ENCODE measurements around the gene PSME3.
"Not testable (repeated sequence)": the region's sequence is repeated elsewhere in the genome, so short reads cannot be mapped to it uniquely, and the experiment has no call there.

PSME3 gene

DNA sequence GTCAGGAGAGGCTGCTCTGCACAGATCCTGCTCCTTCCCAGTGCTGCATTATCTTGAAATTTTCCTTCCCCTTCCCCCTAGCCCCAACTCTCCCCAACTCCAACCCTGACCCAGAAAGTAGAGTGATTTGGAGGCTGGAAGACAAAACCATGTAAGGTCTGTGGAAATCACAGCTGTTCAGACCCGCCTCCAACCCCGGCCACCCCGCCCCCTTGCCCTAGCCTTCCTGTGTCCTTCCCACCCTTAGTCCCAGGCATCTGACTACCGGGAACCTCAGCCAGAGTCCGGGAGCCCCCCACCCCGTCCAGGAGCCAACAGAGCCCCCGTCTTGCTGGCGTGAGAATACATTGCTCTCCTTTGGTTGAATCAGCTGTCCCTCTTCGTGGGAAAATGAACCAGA, 17.8 kb downstream of the PSME3 start, which contains the start of gene AOC3:
Gene AOC3 (plus strand): TSS at position 246 of the 400 bp plus-strand sequence. CDS start 145 bp downstream, at position 391.
- DNase-seq: no peak

DNA sequence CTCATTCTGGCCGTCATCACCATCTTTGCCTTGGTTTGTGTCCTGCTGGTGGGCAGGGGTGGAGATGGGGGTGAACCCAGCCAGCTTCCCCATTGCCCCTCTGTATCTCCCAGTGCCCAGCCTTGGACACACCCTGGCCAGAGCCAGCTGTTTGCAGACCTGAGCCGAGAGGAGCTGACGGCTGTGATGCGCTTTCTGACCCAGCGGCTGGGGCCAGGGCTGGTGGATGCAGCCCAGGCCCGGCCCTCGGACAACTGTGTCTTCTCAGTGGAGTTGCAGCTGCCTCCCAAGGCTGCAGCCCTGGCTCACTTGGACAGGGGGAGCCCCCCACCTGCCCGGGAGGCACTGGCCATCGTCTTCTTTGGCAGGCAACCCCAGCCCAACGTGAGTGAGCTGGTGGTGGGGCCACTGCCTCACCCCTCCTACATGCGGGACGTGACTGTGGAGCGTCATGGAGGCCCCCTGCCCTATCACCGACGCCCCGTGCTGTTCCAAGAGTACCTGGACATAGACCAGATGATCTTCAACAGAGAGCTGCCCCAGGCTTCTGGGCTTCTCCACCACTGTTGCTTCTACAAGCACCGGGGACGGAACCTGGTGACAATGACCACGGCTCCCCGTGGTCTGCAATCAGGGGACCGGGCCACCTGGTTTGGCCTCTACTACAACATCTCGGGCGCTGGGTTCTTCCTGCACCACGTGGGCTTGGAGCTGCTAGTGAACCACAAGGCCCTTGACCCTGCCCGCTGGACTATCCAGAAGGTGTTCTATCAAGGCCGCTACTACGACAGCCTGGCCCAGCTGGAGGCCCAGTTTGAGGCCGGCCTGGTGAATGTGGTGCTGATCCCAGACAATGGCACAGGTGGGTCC, 18.4 kb downstream of the PSME3 start:
- not testable (repeated sequence) for DNase-seq

DNA sequence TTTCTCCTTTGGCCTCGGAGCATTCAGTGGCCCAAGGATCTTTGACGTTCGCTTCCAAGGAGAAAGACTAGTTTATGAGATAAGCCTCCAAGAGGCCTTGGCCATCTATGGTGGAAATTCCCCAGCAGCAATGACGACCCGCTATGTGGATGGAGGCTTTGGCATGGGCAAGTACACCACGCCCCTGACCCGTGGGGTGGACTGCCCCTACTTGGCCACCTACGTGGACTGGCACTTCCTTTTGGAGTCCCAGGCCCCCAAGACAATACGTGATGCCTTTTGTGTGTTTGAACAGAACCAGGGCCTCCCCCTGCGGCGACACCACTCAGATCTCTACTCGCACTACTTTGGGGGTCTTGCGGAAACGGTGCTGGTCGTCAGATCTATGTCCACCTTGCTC, 19.2 kb downstream of the PSME3 start:
- DNase-seq: no peak

- DNase-seq: no peak
Measured at GRCh38 chr17:42853004-42853403, 19.8 kb downstream of the PSME3 start.

- DNase-seq: no peak
Measured at GRCh38 chr17:42853597-42853967, 20.4 kb downstream of the PSME3 start.

- no peak for DNase-seq
Measured at GRCh38 chr17:42853968-42854790, 21.0 kb downstream of the PSME3 start.

DNA sequence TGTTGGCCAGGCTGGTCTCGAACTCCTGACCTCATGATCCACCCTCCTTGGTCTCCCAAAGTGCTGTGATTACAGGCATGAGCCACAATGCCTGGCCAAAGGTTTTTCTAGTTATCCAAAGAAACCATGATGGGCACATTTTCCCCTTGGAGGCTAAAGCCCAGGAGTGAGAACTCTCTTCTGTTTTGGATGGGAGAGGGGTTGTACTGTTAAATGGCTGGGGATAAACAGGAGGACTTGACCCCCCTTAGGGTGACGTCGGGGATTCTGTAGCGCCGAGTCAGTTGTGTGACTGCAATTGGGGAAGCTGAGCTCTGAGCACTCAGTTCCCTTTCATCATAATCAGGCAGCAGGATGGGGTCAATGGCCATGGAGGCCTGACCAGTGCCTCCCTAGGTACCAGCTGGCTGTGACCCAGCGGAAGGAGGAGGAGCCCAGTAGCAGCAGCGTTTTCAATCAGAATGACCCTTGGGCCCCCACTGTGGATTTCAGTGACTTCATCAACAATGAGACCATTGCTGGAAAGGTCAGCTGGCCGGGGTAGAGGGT, 21.9 kb downstream of the PSME3 start:
- no peak for DNase-seq

- DNase-seq: not testable (repeated sequence)
Measured at GRCh38 chr17:42856093-42856492, 22.9 kb downstream of the PSME3 start.

DNA sequence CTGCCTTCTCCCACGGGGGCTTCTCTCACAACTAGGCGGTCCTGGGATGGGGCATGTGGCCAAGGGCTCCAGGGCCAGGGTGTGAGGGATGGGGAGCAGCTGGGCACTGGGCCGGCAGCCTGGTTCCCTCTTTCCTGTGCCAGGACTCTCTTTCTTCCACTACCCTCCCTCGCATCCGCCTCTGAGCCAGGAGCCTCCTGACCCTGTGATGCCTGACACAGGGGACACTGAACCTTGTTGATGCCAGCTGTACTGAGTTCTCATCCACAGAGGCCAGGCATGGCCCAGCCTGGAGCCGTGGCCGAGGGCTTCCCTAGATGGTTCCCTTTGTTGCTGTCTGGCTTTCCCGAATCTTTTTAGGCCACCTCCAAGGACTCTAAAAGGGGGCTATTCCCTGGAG, 23.3 kb downstream of the PSME3 start:
- not testable (repeated sequence) for DNase-seq

DNA sequence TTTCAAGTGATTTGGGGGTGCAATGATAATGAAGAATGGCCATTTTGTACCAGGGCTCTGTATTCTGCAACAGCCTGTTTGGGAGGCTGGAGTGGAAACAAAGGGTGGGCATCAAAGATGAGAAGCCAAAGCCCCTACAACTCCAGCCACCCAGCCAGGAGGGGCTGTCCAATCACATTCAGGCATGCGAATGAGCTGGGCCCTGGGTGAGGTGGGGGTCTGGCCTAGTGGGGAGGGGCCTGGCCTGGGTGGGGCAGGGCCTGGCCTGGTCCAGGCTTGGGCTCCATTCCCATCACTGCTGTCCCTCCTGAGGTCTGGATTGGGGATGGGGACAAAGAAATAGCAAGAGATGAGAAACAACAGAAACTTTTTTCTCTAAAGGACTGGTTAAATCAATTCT, 24.2 kb downstream of the PSME3 start:
- no peak for DNase-seq

- no peak for DNase-seq
Measured at GRCh38 chr17:42865638-42866094, 32.5 kb downstream of the PSME3 start.

DNA sequence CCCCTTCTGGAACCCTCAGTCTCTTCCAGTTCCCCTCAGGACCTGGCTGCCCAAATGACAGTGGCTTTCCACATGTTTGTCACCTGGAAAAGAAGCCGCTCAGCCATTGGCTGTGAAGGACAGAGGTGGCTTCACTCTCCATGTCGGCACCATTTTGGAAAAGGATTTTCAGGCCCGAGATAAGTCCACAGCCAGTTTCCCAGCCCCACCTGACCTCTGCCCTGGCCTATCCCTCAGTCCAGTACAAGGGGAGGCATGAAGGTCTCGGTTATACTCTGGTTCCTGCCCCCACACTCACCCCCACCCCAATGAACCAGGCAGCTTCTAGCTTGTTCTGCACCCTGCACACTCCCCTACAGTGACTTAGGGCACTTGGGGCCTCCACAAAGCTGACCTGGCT, 33.0 kb downstream of the PSME3 start:
- no peak for DNase-seq

DNA sequence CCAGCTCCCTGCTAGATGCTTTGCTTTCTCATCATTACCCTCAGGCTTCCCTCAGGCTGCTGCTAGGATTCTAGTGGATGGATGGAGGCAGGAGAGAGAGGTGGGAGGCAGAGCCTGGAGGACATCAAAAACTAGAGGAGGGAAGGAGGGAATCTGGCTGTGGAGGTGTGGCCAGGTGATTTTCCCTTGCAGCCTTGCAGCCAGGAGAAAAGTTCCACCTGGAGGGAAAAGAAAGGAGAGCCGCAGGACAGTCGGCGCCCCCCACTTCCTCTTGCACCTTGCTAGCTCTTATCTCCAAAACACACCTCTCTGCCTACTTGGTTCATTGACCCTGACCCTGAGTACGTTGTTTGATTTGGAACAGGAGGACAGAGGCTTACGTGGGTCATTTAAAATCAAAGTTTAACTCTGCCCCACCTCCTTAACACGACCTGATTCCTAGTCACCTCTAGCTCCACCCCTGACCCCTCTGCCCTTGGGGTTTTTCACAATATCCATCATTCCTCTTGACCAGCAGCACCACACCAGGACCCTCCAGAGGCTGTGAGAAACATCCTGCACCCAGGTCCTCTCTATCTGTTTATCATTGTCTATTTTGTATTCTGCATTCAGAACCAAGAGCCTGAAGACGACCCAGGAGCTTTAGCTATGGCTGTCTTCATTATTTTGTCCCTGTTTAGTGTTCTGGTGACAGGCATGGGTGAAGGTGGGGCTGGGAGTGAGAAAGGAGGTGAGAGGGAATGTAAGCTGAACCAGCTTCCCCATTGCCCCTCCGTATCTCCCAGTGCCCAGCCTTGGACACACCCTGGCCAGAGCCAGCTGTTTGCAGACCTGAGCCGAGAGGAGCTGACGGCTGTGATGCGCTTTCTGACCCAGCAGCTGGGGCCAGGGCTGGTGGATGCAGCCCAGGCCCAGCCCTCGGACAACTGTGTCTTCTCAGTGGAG, 33.7 kb downstream of the PSME3 start:
- no peak for DNase-seq

GRCh38 chr17:42867694-42868261, 34.6 kb downstream of the PSME3 start:
- not testable (repeated sequence) for DNase-seq

DNA sequence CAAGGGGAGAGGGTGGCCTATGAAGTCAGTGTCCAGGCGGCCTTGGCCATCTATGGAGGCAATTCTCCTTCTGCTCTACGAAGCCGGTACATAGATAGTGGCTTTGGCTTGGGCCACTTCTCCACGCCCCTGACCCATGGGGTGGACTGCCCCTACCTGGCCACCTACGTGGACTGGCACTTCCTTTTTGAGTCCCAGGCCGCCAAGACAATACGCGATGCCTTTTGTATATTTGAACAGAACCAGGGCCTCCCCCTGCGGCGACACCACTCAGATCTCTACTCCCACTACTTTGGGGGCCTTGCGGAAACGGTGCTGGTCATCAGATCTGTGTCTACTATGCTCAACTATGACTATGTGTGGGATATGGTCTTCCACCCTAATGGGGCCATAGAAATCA, 35.1 kb downstream of the PSME3 start:
- DNase-seq: no peak

- DNase-seq: no peak
Measured at GRCh38 chr17:42871647-42872046, 38.5 kb downstream of the PSME3 start.

DNA sequence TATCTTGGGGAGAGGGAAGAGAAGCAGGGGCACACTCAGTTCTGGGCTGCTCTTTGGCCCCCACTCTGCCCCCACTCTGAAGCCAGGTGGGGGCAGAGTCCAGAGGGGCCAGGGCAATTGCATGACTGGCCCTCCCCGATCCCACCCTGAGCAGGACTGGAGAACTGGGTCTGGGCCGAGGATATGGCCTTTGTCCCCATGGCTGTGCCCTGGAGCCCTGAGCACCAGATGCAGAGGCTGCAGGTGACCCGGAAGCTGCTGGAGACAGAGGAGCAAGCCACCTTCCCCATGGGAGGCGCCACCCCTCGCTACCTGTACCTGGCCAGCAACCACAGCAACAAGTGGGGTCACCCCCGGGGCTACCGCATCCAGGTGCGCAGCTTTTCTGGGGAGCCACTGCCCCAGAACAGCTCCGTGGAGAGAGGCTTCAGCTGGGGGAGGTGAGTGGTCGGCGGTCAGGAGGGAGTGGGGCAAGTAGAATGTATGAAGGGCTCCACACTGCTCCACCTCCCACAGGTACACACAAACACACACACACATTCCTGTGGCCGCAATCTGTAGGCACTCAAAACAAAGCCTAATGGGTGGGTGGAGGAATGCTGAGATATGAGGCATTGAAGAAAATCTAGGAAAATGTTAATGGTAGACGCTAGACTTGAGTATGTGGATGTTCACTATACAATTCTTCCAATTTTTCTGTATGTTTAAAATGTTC, 39.2 kb downstream of the PSME3 start:
- DNase-seq: no peak

DNA sequence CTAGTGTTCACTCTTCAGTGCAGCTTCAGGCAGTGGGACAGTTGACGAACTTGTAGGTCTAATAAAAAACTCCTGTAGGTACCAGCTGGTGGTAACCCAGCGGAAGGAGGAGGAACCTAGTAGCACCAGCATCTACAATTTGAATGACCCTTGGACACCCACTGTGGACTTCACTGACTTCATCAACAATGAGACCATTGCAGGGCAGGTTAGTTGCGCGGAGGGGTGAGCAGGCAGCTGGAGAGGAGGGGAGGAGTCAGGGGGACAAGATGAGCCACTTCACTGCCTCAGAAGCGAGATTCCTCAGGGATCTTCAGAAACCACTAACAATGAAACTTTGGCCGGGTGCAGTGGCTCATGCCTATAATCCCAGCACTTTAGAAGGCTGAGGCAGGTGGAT, 40.1 kb downstream of the PSME3 start:
- DNase-seq: no peak

GRCh38 chr17:42873932-42874695, 40.9 kb downstream of the PSME3 start:
- DNase-seq: not testable (repeated sequence)

Data from hypothalamus (tissue), 51 donors.